ENCODE measurements around the gene PDZD7.

PDZD7 gene

DNA sequence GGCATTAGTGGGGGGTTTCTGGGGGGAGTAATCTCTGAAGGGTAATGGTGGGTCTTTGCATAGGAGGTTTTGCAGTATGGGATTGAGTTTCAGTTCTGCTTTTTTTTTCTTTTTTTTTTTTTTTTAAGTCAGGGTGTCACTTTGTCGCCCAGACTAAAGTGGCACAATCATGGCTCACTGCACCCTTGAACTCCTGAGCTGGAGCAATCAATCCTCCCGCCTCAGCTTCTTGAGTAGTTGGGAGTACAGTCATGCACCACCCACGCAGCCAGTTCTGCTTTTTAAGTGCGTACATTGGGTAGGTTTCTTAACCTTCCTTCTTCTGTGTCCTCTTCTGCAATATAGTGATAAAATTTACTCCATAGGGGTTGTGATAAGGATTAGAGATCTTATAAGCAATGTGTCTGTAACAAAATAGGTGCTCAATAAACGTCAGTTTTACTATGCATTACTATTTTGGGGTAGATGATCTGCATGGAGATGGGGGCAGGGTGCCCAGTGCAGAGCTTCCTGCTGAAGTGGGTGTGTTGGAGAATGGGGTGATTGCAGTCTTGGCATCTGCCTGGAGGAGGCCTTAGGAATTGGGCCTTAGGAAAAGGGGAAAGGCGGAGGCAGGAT is 40.4 kb upstream of the PDZD7 start:
- no peak for DNase-seq (ENCODE audit: low read depth)
- TF ChIP-seq, protein P1, sequence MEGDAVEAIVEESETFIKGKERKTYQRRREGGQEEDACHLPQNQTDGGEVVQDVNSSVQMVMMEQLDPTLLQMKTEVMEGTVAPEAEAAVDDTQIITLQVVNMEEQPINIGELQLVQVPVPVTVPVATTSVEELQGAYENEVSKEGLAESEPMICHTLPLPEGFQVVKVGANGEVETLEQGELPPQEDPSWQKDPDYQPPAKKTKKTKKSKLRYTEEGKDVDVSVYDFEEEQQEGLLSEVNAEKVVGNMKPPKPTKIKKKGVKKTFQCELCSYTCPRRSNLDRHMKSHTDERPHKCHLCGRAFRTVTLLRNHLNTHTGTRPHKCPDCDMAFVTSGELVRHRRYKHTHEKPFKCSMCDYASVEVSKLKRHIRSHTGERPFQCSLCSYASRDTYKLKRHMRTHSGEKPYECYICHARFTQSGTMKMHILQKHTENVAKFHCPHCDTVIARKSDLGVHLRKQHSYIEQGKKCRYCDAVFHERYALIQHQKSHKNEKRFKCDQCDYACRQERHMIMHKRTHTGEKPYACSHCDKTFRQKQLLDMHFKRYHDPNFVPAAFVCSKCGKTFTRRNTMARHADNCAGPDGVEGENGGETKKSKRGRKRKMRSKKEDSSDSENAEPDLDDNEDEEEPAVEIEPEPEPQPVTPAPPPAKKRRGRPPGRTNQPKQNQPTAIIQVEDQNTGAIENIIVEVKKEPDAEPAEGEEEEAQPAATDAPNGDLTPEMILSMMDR (conservative IDR thresholded peaks at IDR 0.05; ENCODE audit: low read length) = no peak

DNA sequence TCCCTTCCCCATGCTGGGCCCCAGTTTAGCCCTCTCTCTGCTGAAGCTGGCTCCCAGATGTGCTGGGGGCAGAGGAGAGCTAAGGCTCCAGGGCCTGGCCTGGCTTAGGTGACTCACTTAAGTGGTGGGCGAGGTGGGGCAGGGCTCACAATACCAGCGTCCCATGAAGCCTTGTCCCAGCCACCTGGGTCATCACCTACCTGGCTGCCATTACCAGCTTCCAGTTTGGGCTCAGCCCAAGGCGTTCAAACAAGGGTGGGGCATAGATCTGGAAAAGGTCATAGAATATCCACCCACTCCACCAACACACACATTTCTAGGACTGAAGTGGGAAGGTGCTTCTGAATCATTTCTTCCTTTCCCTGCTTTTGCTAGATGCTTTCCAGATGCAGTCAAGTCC is 39.2 kb upstream of the PDZD7 start:
- DNase-seq (ENCODE audit: low read depth) = no peak
- H3K4me3 ChIP-seq (ENCODE audit: low read length) = no peak overlapping the region
- TF ChIP-seq, protein P1 (conservative IDR thresholded peaks at IDR 0.05; ENCODE audit: low read length) = no peak

More for the DNA sequence above, 40.4 kb upstream of the PDZD7 start:
- H3K4me3 ChIP-seq (ENCODE audit: low read length) = no peak overlapping the region

GRCh38 chr10:101069441-101069840 is 38.5 kb upstream of the PDZD7 start:
- TF ChIP-seq, protein P1 (conservative IDR thresholded peaks at IDR 0.05; ENCODE audit: low read length) = no peak
- no peak overlapping the region for H3K4me3 ChIP-seq (ENCODE audit: low read length)
- no peak for DNase-seq (ENCODE audit: low read depth)

GRCh38 chr10:101067356-101068083 is 36.6 kb upstream of the PDZD7 start:
- TF ChIP-seq, protein P1 (conservative IDR thresholded peaks at IDR 0.05; ENCODE audit: low read length) = peak; percentile 93
- peak; percentile 79 for DNase-seq (ENCODE audit: low read depth)
- peak overlapping the region; percentile 64 for H3K4me3 ChIP-seq (ENCODE audit: low read length)

DNA sequence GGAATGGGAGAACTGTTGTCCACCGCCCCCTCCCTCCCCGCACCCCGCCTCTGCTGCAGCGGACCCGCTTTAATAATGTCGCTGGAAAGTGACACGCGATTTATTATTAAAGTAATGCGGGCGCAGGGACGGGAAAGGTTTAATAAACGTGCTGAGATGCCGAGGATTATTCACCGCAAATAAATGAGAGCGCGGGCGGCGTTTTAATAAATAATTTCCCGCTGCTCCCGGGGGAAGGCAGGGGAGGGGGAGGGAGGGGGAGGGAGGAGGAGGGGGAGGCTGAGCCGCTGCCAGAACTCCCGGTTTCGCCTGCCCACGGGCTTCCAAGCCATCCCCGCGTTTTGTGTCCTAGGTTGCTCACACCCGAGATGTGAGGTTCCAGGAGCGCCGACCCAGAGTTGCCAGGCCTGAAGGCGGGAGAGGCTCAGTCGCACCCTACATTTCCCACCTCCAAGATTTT is 36.0 kb upstream of the PDZD7 start:
- TF ChIP-seq, protein P1 (conservative IDR thresholded peaks at IDR 0.05; ENCODE audit: low read length) = no peak
- no peak for DNase-seq (ENCODE audit: low read depth)
- H3K4me3 ChIP-seq (ENCODE audit: low read length) = peak overlapping the region; percentile 64

DNA sequence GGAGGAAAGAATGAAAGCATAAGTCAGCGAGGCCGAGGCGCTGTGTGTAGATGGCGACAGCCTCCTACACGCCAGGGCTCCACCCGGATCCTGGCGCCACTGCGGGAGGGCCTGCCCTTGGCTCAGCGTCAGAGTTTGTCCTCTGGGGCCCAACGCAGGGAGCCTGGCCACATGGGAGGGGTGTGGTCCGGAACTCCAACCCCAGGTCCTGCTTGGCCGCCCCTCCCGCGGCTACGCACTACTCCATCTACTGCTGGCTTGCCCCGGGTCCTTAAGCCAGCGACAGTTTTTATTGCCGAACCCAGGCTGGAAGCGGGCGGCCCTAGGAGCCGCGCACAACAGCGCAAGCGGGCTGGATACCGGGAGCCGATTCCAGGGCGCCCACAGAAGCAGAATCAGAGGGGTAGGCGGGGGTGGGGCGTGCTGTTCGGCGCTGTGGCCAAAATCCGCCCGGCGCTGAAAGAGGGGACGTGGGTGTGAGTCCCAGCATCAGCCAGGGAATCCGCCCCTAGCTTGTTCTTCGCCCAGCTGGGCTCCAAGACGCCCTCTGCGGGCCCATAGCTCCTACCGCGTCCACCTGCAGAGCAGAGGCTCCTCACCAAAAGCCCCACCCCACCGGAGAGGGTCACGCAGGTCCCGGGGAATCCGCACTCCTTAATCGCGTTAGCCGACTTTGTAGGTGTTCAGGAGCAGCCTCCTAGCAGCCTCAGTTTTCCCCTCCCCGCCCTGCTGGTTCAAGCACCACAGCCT is 35.4 kb upstream of the PDZD7 start:
- H3K4me3 ChIP-seq (ENCODE audit: low read length) = peak overlapping the region; percentile 64
- TF ChIP-seq, protein P1 (conservative IDR thresholded peaks at IDR 0.05; ENCODE audit: low read length) = peak; percentile 56
- peak; percentile 61 for DNase-seq (ENCODE audit: low read depth)

All from AG10803 (cell line).